Measurements from ENCODE around the gene SMAD2.

GRCh38 chr18:47968006-47968676 is 37.7 kb upstream of the SMAD2 start:
- no peak for TF ChIP-seq POLR2AphosphoS5 (IDR thresholded peaks at IDR 0.05; ENCODE audit: borderline replicate concordance, low read depth, low read length)
- no peak for TF ChIP-seq EZH2 (IDR thresholded peaks at IDR 0.05)
- TF ChIP-seq FOXP2 (optimal IDR thresholded peaks at IDR 0.05; ENCODE audit: control extremely low read depth, extremely low read length, insufficient read depth), result no peak

All from SK-N-MC (cell line).